Neural cell (in vitro differentiated cells): ENCODE data around the gene SLC9A3.
"Not testable (repeated sequence)": the region's sequence is repeated elsewhere in the genome, so short reads cannot be mapped to it uniquely, and the experiment has no call there.

Experiments
- CTCF ChIP-seq: fragments of 450-650 bp; IDR thresholded peaks from 2 replicates; pipeline ENCODE4 v1.5.1; 2014; ENCODE audit warnings: antibody characterized with exemption, mild to moderate bottlenecking, moderate library complexity; ENCODE audit not compliant: poor library complexity, severe bottlenecking
- EP300 ChIP-seq: fragments of 450-650 bp; conservative IDR thresholded peaks from 2 replicates; pipeline ENCODE4 v1.6.1; 2014; ENCODE audit warnings: antibody characterized with exemption, mild to moderate bottlenecking, moderate library complexity; ENCODE audit not compliant: poor library complexity, severe bottlenecking
- EZH2 ChIP-seq: fragments of 200-600, 300-800 bp; shearing (Covaris generic), sonication (generic); IDR thresholded peaks from 2 replicates; pipeline ENCODE4 v1.6.1; 2014; ENCODE audit warnings: antibody characterized with exemption, low read length, borderline replicate concordance, mild to moderate bottlenecking; ENCODE audit not compliant: insufficient read depth, poor library complexity, severe bottlenecking
- MXI1 ChIP-seq: fragments of 450-650 bp; conservative IDR thresholded peaks from 2 replicates; pipeline ENCODE4 v1.6.1; 2014; ENCODE audit warnings: antibody characterized with exemption, mild to moderate bottlenecking; ENCODE audit not compliant: poor library complexity, severe bottlenecking
- POLR2AphosphoS5 ChIP-seq: IDR thresholded peaks from 2 replicates; pipeline ENCODE4 v1.6.1; 2012
- REST ChIP-seq: IDR thresholded peaks from 2 replicates; pipeline ENCODE4 v1.6.1; 2012; ENCODE audit warnings: borderline replicate concordance
- SMC3 ChIP-seq: fragments of 450-650 bp; conservative IDR thresholded peaks from 2 replicates; pipeline ENCODE4 v1.6.1; 2014; ENCODE audit warnings: antibody characterized with exemption, mild to moderate bottlenecking, moderate library complexity; ENCODE audit not compliant: poor library complexity

- TF ChIP-seq POLR2AphosphoS5, CTCF, EZH2, EP300, MXI1, REST, SMC3: not testable (repeated sequence)
Observed at GRCh38 chr5:507986-508575, 16.2 kb downstream of the SLC9A3 start.
